Mucosa of rectum (tissue), 2 donors: Measurements from ENCODE around the gene CRY1.
A peak's percentile ranks its signal among the peaks of the same experiment; 100 is the strongest.

Experiments used
- H3K27ac ChIP-seq, 2 donors: one replicate each; pipeline ENCODE4 v1.7.0; 2013; ENCODE audit warnings: inconsistent platforms in 2 of 2, low read depth in 2 of 2, low read length in 2 of 2
- H3K27me3 ChIP-seq, 2 donors: one replicate each; pipeline ENCODE4 v1.7.0; 2013; ENCODE audit warnings: low read length in 2 of 2; ENCODE audit not compliant: control insufficient read depth in 2 of 2, insufficient read depth in 2 of 2
- H3K36me3 ChIP-seq, 2 donors: one replicate each; pipeline ENCODE4 v1.7.0; 2013; ENCODE audit warnings: low read length in 2 of 2; ENCODE audit not compliant: control insufficient read depth in 2 of 2, insufficient read depth in 2 of 2
- H3K4me1 ChIP-seq, 2 donors: one replicate each; pipeline ENCODE4 v1.7.0; 2013; ENCODE audit warnings: low read length in 2 of 2, mild to moderate bottlenecking in 1 of 2; ENCODE audit not compliant: control insufficient read depth in 2 of 2, insufficient read depth in 2 of 2
- H3K4me3 ChIP-seq, 2 donors: one replicate each; pipeline ENCODE4 v1.7.0; 2013; ENCODE audit warnings: low read length in 2 of 2
- H3K9ac ChIP-seq, 2 donors: one replicate each; pipeline ENCODE4 v1.7.0; 2013; ENCODE audit warnings: low read length in 2 of 2, low read depth in 1 of 2, mild to moderate bottlenecking in 1 of 2
- H3K9me3 ChIP-seq, 2 donors: one replicate each; pipeline ENCODE4 v1.7.0; 2013; ENCODE audit warnings: low read length in 2 of 2; ENCODE audit not compliant: control insufficient read depth in 2 of 2
- donor health status: healthy.
- donor health status: Normal muscosa, but diverticular disease.

Gene CRY1

GRCh38 chr12:106986625-106987389 lies 106.5 kb downstream of the CRY1 start, which contains the start of gene MTERF2:
Gene MTERF2 (minus strand): TSS chr12:106987146. CDS start chr12:106978714, 8,432 bp downstream.
- H3K27me3 ChIP-seq, result no peaks in the 10 kb centered on the region
- peaks cover 4 to 7% of the 10 kb centered on the region in 2 donors for H3K36me3 ChIP-seq
- H3K27ac ChIP-seq, result peak within 1 kb of the TSS; percentile 72 to 78
- peak within 1 kb of the TSS; percentile 75 to 78 for H3K4me3 ChIP-seq
- peaks cover 6 to 7% of the 10 kb centered on the region in 2 donors for H3K4me1 ChIP-seq
- H3K9ac ChIP-seq, result peak within 1 kb of the TSS; percentile 82 to 85
- no peaks in the 10 kb centered on the region for H3K9me3 ChIP-seq

GRCh38 chr12:106986135-106986534 lies 107.2 kb downstream of the CRY1 start:
- Histone ChIP-seq H3K36me3 (peaks cover 4 to 7% of the 10 kb centered on the region in 2 donors), H3K27me3 (no peaks in the 10 kb centered on the region), H3K4me3 (peak overlapping the region; percentile 75 to 78), H3K9me3 (no peaks in the 10 kb centered on the region), H3K4me1 (peaks cover 6 to 7% of the 10 kb centered on the region in 2 donors), H3K27ac (no peak overlapping the region), H3K9ac (peak overlapping the region; percentile 82 to 85)

- no peak overlapping the region for H3K27ac ChIP-seq
- no peaks in the 10 kb centered on the region for H3K9me3 ChIP-seq
- H3K27me3 ChIP-seq, result no peaks in the 10 kb centered on the region
- peaks cover 4 to 7% of the 10 kb centered on the region in 2 donors for H3K36me3 ChIP-seq
- no peak overlapping the region for H3K4me3 ChIP-seq
- peaks cover 6 to 7% of the 10 kb centered on the region in 2 donors for H3K4me1 ChIP-seq
- H3K9ac ChIP-seq, result no peak overlapping the region
These were observed 107.9 kb downstream of the CRY1 start for GRCh38 chr12:106985479-106985878.

- H3K4me3 ChIP-seq, result no peak overlapping the region
- no peaks in the 10 kb centered on the region for H3K9me3 ChIP-seq
- no peak overlapping the region for H3K27ac ChIP-seq
- no peaks in the 10 kb centered on the region for H3K27me3 ChIP-seq
- H3K36me3 ChIP-seq, result peaks cover 4 to 7% of the 10 kb centered on the region in 2 donors
- H3K9ac ChIP-seq, result no peak overlapping the region
- peaks cover 6 to 7% of the 10 kb centered on the region in 2 donors for H3K4me1 ChIP-seq
These were observed 108.7 kb downstream of the CRY1 start for GRCh38 chr12:106984588-106985137.

- Histone ChIP-seq H3K36me3 (peaks cover 4 to 7% of the 10 kb centered on the region in 2 donors), H3K9ac (no peak overlapping the region), H3K4me1 (peaks cover 14 to 15% of the 10 kb centered on the region in 2 donors), H3K9me3 (no peaks in the 10 kb centered on the region), H3K27ac (no peak overlapping the region), H3K27me3 (no peaks in the 10 kb centered on the region), H3K4me3 (no peak overlapping the region)
These were observed 111.1 kb downstream of the CRY1 start for GRCh38 chr12:106982229-106982628.

- Histone ChIP-seq H3K9ac (no peak overlapping the region), H3K27ac (no peak overlapping the region), H3K9me3 (no peaks in the 10 kb centered on the region), H3K4me3 (no peak overlapping the region), H3K36me3 (peaks cover 4 to 7% of the 10 kb centered on the region in 2 donors), H3K4me1 (peaks cover 14 to 16% of the 10 kb centered on the region in 2 donors), H3K27me3 (no peaks in the 10 kb centered on the region)
These were observed 111.6 kb downstream of the CRY1 start for GRCh38 chr12:106981788-106982187.

- H3K9ac ChIP-seq, result no peak overlapping the region
- peaks cover 9 to 20% of the 10 kb centered on the region in 2 donors for H3K4me1 ChIP-seq
- peaks cover 4 to 7% of the 10 kb centered on the region in 2 donors for H3K36me3 ChIP-seq
- no peaks in the 10 kb centered on the region for H3K27me3 ChIP-seq
- no peak overlapping the region for H3K4me3 ChIP-seq
- no peaks in the 10 kb centered on the region for H3K9me3 ChIP-seq
- no peak overlapping the region for H3K27ac ChIP-seq
These were observed 112.4 kb downstream of the CRY1 start for GRCh38 chr12:106980944-106981343.

- no peak overlapping the region for H3K4me3 ChIP-seq
- H3K9ac ChIP-seq, result no peak overlapping the region
- peak overlapping the region in 1 of 2 donors; percentile 25 for H3K27ac ChIP-seq
These were observed 115.1 kb downstream of the CRY1 start for GRCh38 chr12:106978035-106978800.

GRCh38 chr12:106976668-106977067 lies 116.7 kb downstream of the CRY1 start:
- Histone ChIP-seq H3K36me3 (peaks cover 0 to 6% of the 10 kb centered on the region in 2 donors), H3K9ac (no peak overlapping the region), H3K4me3 (no peak overlapping the region), H3K27ac (peak overlapping the region in 1 of 2 donors; percentile 19), H3K9me3 (no peaks in the 10 kb centered on the region), H3K27me3 (no peaks in the 10 kb centered on the region), H3K4me1 (peaks cover 8 to 29% of the 10 kb centered on the region in 2 donors)

More at GRCh38 chr12:106978035-106978800, 115.1 kb downstream of the CRY1 start:
- peaks cover 0 to 2% of the 10 kb centered on the region in 2 donors for H3K36me3 ChIP-seq
- H3K9me3 ChIP-seq, result no peaks in the 10 kb centered on the region
- H3K4me1 ChIP-seq, result peaks cover 8 to 29% of the 10 kb centered on the region in 2 donors
- no peaks in the 10 kb centered on the region for H3K27me3 ChIP-seq
